Skin epidermis (tissue), 12 donors: ENCODE data around the gene TMEM132C.

Source experiments
- H3K27ac ChIP-seq, 21 experiments: fragments of 200-600 bp; sonication (generic) in 11 of 21; one replicate each; pipeline ENCODE4 v1.5.0; 2020; ENCODE audit warnings: mild to moderate bottlenecking in 3 of 21, inconsistent platforms in 2 of 21, moderate library complexity in 2 of 21
- H3K4me3 ChIP-seq, 7 experiments: fragments of 200-600 bp; sonication (generic) in 2 of 7; one replicate each; pipeline ENCODE4 v1.5.0; 2020; ENCODE audit warnings: inconsistent platforms in 2 of 7, mild to moderate bottlenecking in 2 of 7, moderate library complexity in 1 of 7

Gene TMEM132C

GRCh38 chr12:128680555-128680954 is 413.6 kb downstream of the TMEM132C start:
- Histone ChIP-seq H3K4me3 (no peak overlapping the region), H3K27ac (no peak overlapping the region)

GRCh38 chr12:128682548-128683275 is 415.7 kb downstream of the TMEM132C start:
- H3K27ac ChIP-seq: no peak overlapping the region
- H3K4me3 ChIP-seq: no peak overlapping the region

GRCh38 chr12:128684352-128684751 is 417.4 kb downstream of the TMEM132C start:
- no peak overlapping the region for H3K27ac ChIP-seq
- H3K4me3 ChIP-seq: no peak overlapping the region

GRCh38 chr12:128685903-128686475 is 419.0 kb downstream of the TMEM132C start:
- H3K27ac ChIP-seq: no peak overlapping the region
- H3K4me3 ChIP-seq: no peak overlapping the region

- Histone ChIP-seq H3K4me3 (no peak overlapping the region), H3K27ac (no peak overlapping the region)
Observed at GRCh38 chr12:128687851-128688250, 420.9 kb downstream of the TMEM132C start.

GRCh38 chr12:128690641-128691040 is 423.7 kb downstream of the TMEM132C start:
- Histone ChIP-seq H3K4me3 (no peak overlapping the region), H3K27ac (no peak overlapping the region)

- Histone ChIP-seq H3K27ac (no peak overlapping the region), H3K4me3 (no peak overlapping the region)
Observed at GRCh38 chr12:128693115-128693514, 426.1 kb downstream of the TMEM132C start.

GRCh38 chr12:128693771-128694170 is 426.8 kb downstream of the TMEM132C start:
- H3K27ac ChIP-seq: no peak overlapping the region
- H3K4me3 ChIP-seq: no peak overlapping the region

- H3K4me3 ChIP-seq: no peak overlapping the region
Observed at GRCh38 chr12:128694445-128694844, 427.5 kb downstream of the TMEM132C start.

GRCh38 chr12:128695697-128696096 is 428.7 kb downstream of the TMEM132C start:
- Histone ChIP-seq H3K27ac (no peak overlapping the region), H3K4me3 (no peak overlapping the region)

More at GRCh38 chr12:128694445-128694844, 427.5 kb downstream of the TMEM132C start:
- no peak overlapping the region for H3K27ac ChIP-seq

- Histone ChIP-seq H3K4me3 (no peak overlapping the region), H3K27ac (no peak overlapping the region)
Observed at GRCh38 chr12:128698301-128698972, 431.5 kb downstream of the TMEM132C start.

- H3K4me3 ChIP-seq: no peak overlapping the region
- H3K27ac ChIP-seq: no peak overlapping the region
Observed at GRCh38 chr12:128699106-128699505, 432.1 kb downstream of the TMEM132C start.

- no peak overlapping the region for H3K4me3 ChIP-seq
- H3K27ac ChIP-seq: no peak overlapping the region
Observed at GRCh38 chr12:128702371-128702770, 435.4 kb downstream of the TMEM132C start.

GRCh38 chr12:128705140-128705539 is 438.2 kb downstream of the TMEM132C start:
- Histone ChIP-seq H3K4me3 (no peak overlapping the region), H3K27ac (no peak overlapping the region)

- no peak overlapping the region for H3K4me3 ChIP-seq
- H3K27ac ChIP-seq: no peak overlapping the region
Observed at GRCh38 chr12:128707488-128707887, 440.5 kb downstream of the TMEM132C start.

GRCh38 chr12:128708789-128709188 is 441.8 kb downstream of the TMEM132C start:
- H3K4me3 ChIP-seq: no peak overlapping the region
- H3K27ac ChIP-seq: no peak overlapping the region

- Histone ChIP-seq H3K27ac (no peak overlapping the region), H3K4me3 (no peak overlapping the region)
Observed at GRCh38 chr12:128709660-128710059, 442.7 kb downstream of the TMEM132C start.

GRCh38 chr12:128711486-128711885 is 444.5 kb downstream of the TMEM132C start:
- no peak overlapping the region for H3K27ac ChIP-seq
- no peak overlapping the region for H3K4me3 ChIP-seq

- no peak overlapping the region for H3K27ac ChIP-seq
- no peak overlapping the region for H3K4me3 ChIP-seq
Observed at GRCh38 chr12:128712622-128713021, 445.7 kb downstream of the TMEM132C start.

GRCh38 chr12:128715485-128715884 is 448.5 kb downstream of the TMEM132C start:
- no peak overlapping the region for H3K4me3 ChIP-seq
- H3K27ac ChIP-seq: no peak overlapping the region

- H3K27ac ChIP-seq: no peak overlapping the region
Observed at GRCh38 chr12:128724468-128725046, 457.6 kb downstream of the TMEM132C start.

More at GRCh38 chr12:128724468-128725046, 457.6 kb downstream of the TMEM132C start:
- no peak overlapping the region for H3K4me3 ChIP-seq
